Uterus (tissue), 4 donors: ENCODE results near the gene SYT2. TPM values are rescaled to one million over a fixed set of nuclear protein-coding genes. Genes with fewer than 3 reads are reported as not detected.

ENCODE experiments used
- DNase-seq, 2 donors: peaks; one replicate each; pipeline ENCODE4 v3.0.0-alpha.2; 2019 to 2020
- H3K27ac ChIP-seq, 2 donors: fragments of 200-600 bp; sonication (generic); 1 replicate in 1 of 2; 2 replicates in 1 of 2; pipeline ENCODE4 v1.5.1; 2016 to 2018
- H3K27me3 ChIP-seq, 2 donors: fragments of 200-600 bp; sonication (generic); one replicate each; pipeline ENCODE4 v1.5.1; 2018 to 2019; ENCODE audit warnings: control low read depth in 1 of 2
- H3K36me3 ChIP-seq, 2 donors: fragments of 200-600 bp; sonication (generic); one replicate each; pipeline ENCODE4 v1.5.1; 2019; ENCODE audit warnings: control low read depth in 1 of 2
- H3K4me1 ChIP-seq, 2 donors: fragments of 200-600 bp; sonication (generic); one replicate each; pipeline ENCODE4 v1.5.1; 2018 to 2019; ENCODE audit warnings: control low read depth in 1 of 2
- H3K4me3 ChIP-seq, 2 donors: fragments of 200-600 bp; sonication (generic); 1 replicate in 1 of 2; 2 replicates in 1 of 2; pipeline ENCODE4 v1.5.1; 2018 to 2019; ENCODE audit warnings: mild to moderate bottlenecking in 1 of 2
- H3K9me3 ChIP-seq, 2 donors: fragments of 200-600 bp; sonication (generic); one replicate each; pipeline ENCODE4 v1.5.1; 2019; ENCODE audit warnings: control low read depth in 1 of 2
- CTCF ChIP-seq, 4 experiments: fragments of 200-600 bp in 2 of 4; fragments of 450-650 bp in 2 of 4; sonication (generic) in 2 of 4; IDR thresholded peaks; one replicate each; pipeline ENCODE4 v1.5.1; 2016 to 2019; ENCODE audit warnings: antibody characterized with exemption in 4 of 4, mild to moderate bottlenecking in 2 of 4, moderate library complexity in 1 of 4
- POLR2A ChIP-seq, 2 donors: fragments of 450-650 bp; IDR thresholded peaks; one replicate each; pipeline ENCODE4 v1.6.1; 2016; ENCODE audit warnings: antibody characterized with exemption in 2 of 2, mild to moderate bottlenecking in 1 of 2, moderate library complexity in 1 of 2
- intact Hi-C: fragments of 100-400 bp; cut with DNase I; formaldehyde crosslinking; loops from one replicate; pipeline ENCODE4 v1.15.1; 2023; ENCODE audit warnings: low total_unique reads
- total RNA-seq, 4 donors: library from RNA; depleted of rRNA in 3 of 4; stranded (reverse); fragments of >200 nt in 3 of 4; gene quantifications; one replicate each; pipeline versions ENCODE4 v1.1.0 to v1.2.4, GENCODE V29; 2014 to 2023
- donor health status: DM: yes; HTN: yes; CAD: no.

Gene SYT2
- total RNA-seq, result 1 to 10 TPM in 1 of 4 donors, not detected in 3; 1.1 TPM

- DNase-seq, result peak in 1 of 2 donors; percentile 23
- intact Hi-C loops, result no loop called here
- TF ChIP-seq CTCF (IDR thresholded peaks at IDR 0.05) (no peak), POLR2A (IDR thresholded peaks at IDR 0.05) (no peak)
- H3K9me3 ChIP-seq, result no peaks in the 10 kb centered on the region
- peak within 1 kb of the TSS in 1 of 2 donors; percentile 32 for H3K4me3 ChIP-seq
- no peak within 1 kb of the TSS for H3K27ac ChIP-seq
- no peaks in the 10 kb centered on the region for H3K36me3 ChIP-seq
- peaks cover 4 to 12% of the 10 kb centered on the region in 2 donors for H3K4me1 ChIP-seq
- H3K27me3 ChIP-seq, result peaks cover 7 to 9% of the 10 kb centered on the region in 2 donors
Measured at GRCh38 chr1:202710070-202711045, at the start of gene SYT2. SYT2 (minus strand) TSS chr1:202710454; CDS start chr1:202605772, 104,682 bp downstream.

- Histone ChIP-seq H3K4me1 (no peaks in the 10 kb centered on the region), H3K27ac (no peak overlapping the region), H3K27me3 (no peaks in the 10 kb centered on the region), H3K36me3 (no peaks in the 10 kb centered on the region), H3K9me3 (no peaks in the 10 kb centered on the region), H3K4me3 (no peak overlapping the region)
- intact Hi-C loops, result no loop called here
- DNase-seq, result no peak
- no peak for TF ChIP-seq CTCF (IDR thresholded peaks at IDR 0.05)
- no peak for TF ChIP-seq POLR2A (IDR thresholded peaks at IDR 0.05)
Measured at GRCh38 chr1:202756391-202756790, 46.1 kb upstream of the SYT2 start.

DNA sequence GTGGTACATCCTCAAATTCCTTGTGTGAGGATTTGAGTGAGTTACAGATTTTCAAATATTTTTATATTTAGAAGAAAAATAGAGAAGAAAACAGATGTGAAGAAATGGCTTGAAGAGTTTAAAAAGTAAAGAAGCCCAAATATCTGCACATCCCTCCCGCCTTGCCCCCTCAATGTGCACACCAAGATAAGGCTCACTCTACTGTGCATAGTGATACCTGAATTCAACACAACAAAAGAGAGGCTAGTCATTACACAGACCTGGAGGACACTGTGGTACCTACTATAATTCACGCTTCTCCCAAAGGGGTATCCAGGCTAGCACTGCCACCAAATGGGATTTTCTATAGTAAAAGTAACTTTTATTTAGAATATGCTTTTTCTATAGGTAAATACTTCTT lies 44.0 kb upstream of the SYT2 start:
- Histone ChIP-seq H3K4me1 (no peaks in the 10 kb centered on the region), H3K36me3 (no peaks in the 10 kb centered on the region), H3K9me3 (no peaks in the 10 kb centered on the region), H3K4me3 (no peak overlapping the region), H3K27ac (no peak overlapping the region), H3K27me3 (no peaks in the 10 kb centered on the region)
- intact Hi-C loops, result no loop called here
- no peak for DNase-seq
- no peak for TF ChIP-seq POLR2A (IDR thresholded peaks at IDR 0.05)
- TF ChIP-seq CTCF (IDR thresholded peaks at IDR 0.05), result no peak

DNA sequence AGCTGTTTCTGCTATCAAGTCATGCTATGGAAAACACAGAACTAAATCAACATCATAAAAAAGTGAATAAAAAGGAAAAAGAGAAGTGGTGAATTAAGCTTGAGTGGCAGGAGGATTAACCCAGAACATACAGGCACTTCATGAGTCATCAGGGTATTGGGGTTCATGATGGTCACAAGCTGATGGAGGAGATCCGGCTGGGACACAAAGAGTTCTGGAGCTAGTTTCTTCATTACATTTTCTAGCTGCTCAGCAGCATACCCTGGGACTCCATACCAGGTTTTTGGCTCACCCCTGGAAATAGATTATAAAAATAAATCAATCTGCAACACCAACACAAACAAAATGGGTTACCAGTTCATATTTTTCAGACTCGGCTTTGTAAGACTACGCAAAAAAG lies 42.5 kb upstream of the SYT2 start:
- Histone ChIP-seq H3K4me3 (no peak overlapping the region), H3K4me1 (no peaks in the 10 kb centered on the region), H3K36me3 (no peaks in the 10 kb centered on the region), H3K9me3 (no peaks in the 10 kb centered on the region), H3K27ac (no peak overlapping the region), H3K27me3 (no peaks in the 10 kb centered on the region)
- no peak for TF ChIP-seq POLR2A (IDR thresholded peaks at IDR 0.05)
- TF ChIP-seq CTCF (IDR thresholded peaks at IDR 0.05), result no peak
- no peak for DNase-seq
- intact Hi-C loops, result no loop called here

- no peak for DNase-seq
- Histone ChIP-seq H3K36me3 (no peaks in the 10 kb centered on the region), H3K27ac (no peak overlapping the region), H3K4me3 (no peak overlapping the region), H3K4me1 (no peaks in the 10 kb centered on the region), H3K27me3 (no peaks in the 10 kb centered on the region), H3K9me3 (no peaks in the 10 kb centered on the region)
- no peak for TF ChIP-seq CTCF (IDR thresholded peaks at IDR 0.05)
- TF ChIP-seq POLR2A (IDR thresholded peaks at IDR 0.05), result no peak
- intact Hi-C loops, result no loop called here
Measured at GRCh38 chr1:202750761-202751160, 40.5 kb upstream of the SYT2 start.
